ENCODE measurements around the gene LTBP4.

The LTBP4 gene

GRCh38 chr19:40668991-40669614 lies 67.9 kb downstream of the LTBP4 start:
- no peak for DNase-seq

GRCh38 chr19:40671404-40671803 lies 70.2 kb downstream of the LTBP4 start:
- no peak for DNase-seq

GRCh38 chr19:40672038-40672437 lies 70.9 kb downstream of the LTBP4 start:
- no peak for DNase-seq

- DNase-seq = no peak
These were observed 71.6 kb downstream of the LTBP4 start for GRCh38 chr19:40672573-40673299.

- no peak for DNase-seq
These were observed 72.2 kb downstream of the LTBP4 start for GRCh38 chr19:40673397-40673796.

GRCh38 chr19:40674291-40674690 lies 73.1 kb downstream of the LTBP4 start:
- no peak for DNase-seq

GRCh38 chr19:40677156-40677555 lies 76.0 kb downstream of the LTBP4 start:
- DNase-seq = no peak
